Natural killer cell treated with Interleukin-12 subunit alpha and Interleukin-12 subunit beta and Interleukin-15 and Interleukin-18, amount 100 ng/mL, for 72 hours (primary cell): ENCODE data around the gene ERMP1. TPM values are rescaled to one million over a fixed set of nuclear protein-coding genes. Genes with fewer than 3 reads are reported as not detected.

Experiments used
- total RNA-seq, 2 donors: library from RNA; stranded (reverse); gene quantifications; one replicate each; pipeline ENCODE4 v1.2.3, GENCODE V29; 2022

ERMP1 gene
- total RNA-seq, 2 donors from 2014 or later: 17.7 to 28.0 TPM

Other genes starting within 250 kb of the ERMP1 start
- 10 to 100 TPM; 25.4 to 36.1 TPM for gene RIC1, start 204.0 kb downstream of the ERMP1 start, total RNA-seq
- gene MLANA, start 57.8 kb upstream of the ERMP1 start, total RNA-seq: not detected
- gene RANBP6, start 182.5 kb upstream of the ERMP1 start, total RNA-seq: 10 to 100 TPM; 19.3 to 21.6 TPM